ENCODE data around the gene SPRYD7.

The SPRYD7 gene

GRCh38 chr13:49893591-49893990 lies 42.5 kb downstream of the SPRYD7 start:
- H3K4me3 ChIP-seq (ENCODE audit: low read depth, low read length), result no peak overlapping the region
- TF ChIP-seq CTCF (IDR thresholded peaks at IDR 0.05; ENCODE audit: low read depth, low read length, missing control alignments), result no peak
- in situ Hi-C loops (cut with HindIII; ENCODE audit: low sequenced_read_pairs), result no loop called here
- DNase-seq (ENCODE audit: low read depth), result no peak

- no peak overlapping the region for H3K4me3 ChIP-seq (ENCODE audit: low read depth, low read length)
- in situ Hi-C loops (cut with HindIII; ENCODE audit: low sequenced_read_pairs), result no loop called here
- no peak for DNase-seq (ENCODE audit: low read depth)
- TF ChIP-seq CTCF (IDR thresholded peaks at IDR 0.05; ENCODE audit: low read depth, low read length, missing control alignments), result no peak
These were observed 45.8 kb downstream of the SPRYD7 start for GRCh38 chr13:49890376-49890775.

- no peak for DNase-seq (ENCODE audit: low read depth)
- no peak for TF ChIP-seq CTCF (IDR thresholded peaks at IDR 0.05; ENCODE audit: low read depth, low read length, missing control alignments)
- in situ Hi-C loops (cut with HindIII; ENCODE audit: low sequenced_read_pairs), result no loop called here
- no peak overlapping the region for H3K4me3 ChIP-seq (ENCODE audit: low read depth, low read length)
These were observed 57.5 kb downstream of the SPRYD7 start for GRCh38 chr13:49878682-49879081.

- in situ Hi-C loops (cut with HindIII; ENCODE audit: low sequenced_read_pairs), result no loop called here
- TF ChIP-seq CTCF (IDR thresholded peaks at IDR 0.05; ENCODE audit: low read depth, low read length, missing control alignments), result no peak
- no peak for DNase-seq (ENCODE audit: low read depth)
- H3K4me3 ChIP-seq (ENCODE audit: low read depth, low read length), result no peak overlapping the region
These were observed 58.4 kb downstream of the SPRYD7 start for GRCh38 chr13:49877629-49878218.

GRCh38 chr13:49874430-49874829 lies 61.7 kb downstream of the SPRYD7 start:
- in situ Hi-C loops (cut with HindIII; ENCODE audit: low sequenced_read_pairs), result no loop called here
- TF ChIP-seq CTCF (IDR thresholded peaks at IDR 0.05; ENCODE audit: low read depth, low read length, missing control alignments), result no peak
- no peak overlapping the region for H3K4me3 ChIP-seq (ENCODE audit: low read depth, low read length)
- DNase-seq (ENCODE audit: low read depth), result no peak

GRCh38 chr13:49869519-49869918 lies 66.6 kb downstream of the SPRYD7 start:
- DNase-seq (ENCODE audit: low read depth), result no peak
- in situ Hi-C loops (cut with HindIII; ENCODE audit: low sequenced_read_pairs), result no loop called here
- H3K4me3 ChIP-seq (ENCODE audit: low read depth, low read length), result no peak overlapping the region
- peak; percentile 45 for TF ChIP-seq CTCF (IDR thresholded peaks at IDR 0.05; ENCODE audit: low read depth, low read length, missing control alignments)

All from astrocyte of the cerebellum (primary cell).